HepG2 (cell line): ENCODE measurements around the gene BLVRB. TPM values are rescaled to one million over a fixed set of nuclear protein-coding genes. Genes with fewer than 3 reads are reported as not detected.

ENCODE experiments used
- FOXM1 ChIP-seq: sonication (generic); formaldehyde crosslinking; IDR thresholded peaks from 2 replicates; pipeline ENCODE4 v1.5.0; 2020; ENCODE audit warnings: missing genetic modification reagents
- HNRNPH1 ChIP-seq: fragments of 200-400 bp; formaldehyde crosslinking; optimal IDR thresholded peaks from 2 replicates; pipeline ENCODE3; 2017; ENCODE audit warnings: mild to moderate bottlenecking, low read depth, low read length
- HOXA9 ChIP-seq: sonication (generic); formaldehyde crosslinking; IDR thresholded peaks from 2 replicates; pipeline ENCODE4 v1.8.1; 2022; ENCODE audit warnings: missing genetic modification reagents, mild to moderate bottlenecking, moderate library complexity, borderline replicate concordance
- KDM2A ChIP-seq: sonication (generic); formaldehyde crosslinking; IDR thresholded peaks from 2 replicates; pipeline ENCODE4 v1.4.0; 2020; ENCODE audit warnings: low read depth, missing genetic modification reagents, borderline replicate concordance
- KDM5A ChIP-seq: fragments of 200-600 bp; sonication (generic); IDR thresholded peaks from 2 replicates; pipeline ENCODE4 v1.7.0; 2018; ENCODE audit warnings: antibody characterized with exemption, mild to moderate bottlenecking, low read length, borderline replicate concordance
- KDM5B ChIP-seq: sonication (generic); formaldehyde crosslinking; IDR thresholded peaks from 2 replicates; pipeline ENCODE4 v1.4.0; 2020; ENCODE audit warnings: missing genetic modification reagents, mild to moderate bottlenecking, borderline replicate concordance
- NFE2 ChIP-seq: sonication (generic); formaldehyde crosslinking; IDR thresholded peaks from 2 replicates; pipeline ENCODE4 v1.4.0; 2020; ENCODE audit warnings: missing genetic modification reagents
- NR3C1 ChIP-seq: sonication (generic); formaldehyde crosslinking; IDR thresholded peaks from 2 replicates; pipeline ENCODE4 v1.4.0; 2020; ENCODE audit warnings: missing genetic modification reagents
- PHB2 ChIP-seq: fragments of 450-650 bp; IDR thresholded peaks from 2 replicates; pipeline ENCODE4 v1.6.1; 2018; ENCODE audit not compliant: partially characterized antibody
- SRSF1 ChIP-seq: fragments of 200-400 bp; formaldehyde crosslinking; optimal IDR thresholded peaks from 2 replicates; pipeline ENCODE3; 2017; ENCODE audit warnings: mild to moderate bottlenecking, low read depth, low read length, moderate library complexity
- TOPORS ChIP-seq: sonication (generic); formaldehyde crosslinking; IDR thresholded peaks from 2 replicates; pipeline ENCODE4 v1.8.0; 2023; ENCODE audit warnings: mild to moderate bottlenecking, missing genetic modification reagents
- ZBTB43 ChIP-seq: sonication (generic); formaldehyde crosslinking; conservative IDR thresholded peaks from 2 replicates; pipeline ENCODE4 v1.4.0; 2020; ENCODE audit warnings: missing genetic modification reagents
- ZBTB7B ChIP-seq: sonication (generic); formaldehyde crosslinking; IDR thresholded peaks from 2 replicates; pipeline ENCODE4 v1.4.0; 2020; ENCODE audit warnings: missing genetic modification reagents
- ZNF10 ChIP-seq: sonication (generic); formaldehyde crosslinking; IDR thresholded peaks from 2 replicates; pipeline ENCODE4 v1.4.0; 2020; ENCODE audit warnings: mild to moderate bottlenecking, low read depth, missing genetic modification reagents, borderline replicate concordance
- ZNF20 ChIP-seq: sonication (generic); formaldehyde crosslinking; IDR thresholded peaks from 2 replicates; pipeline ENCODE4 v1.4.0; 2020; ENCODE audit warnings: mild to moderate bottlenecking, moderate library complexity, missing genetic modification reagents
- ZNF232 ChIP-seq: sonication (generic); formaldehyde crosslinking; IDR thresholded peaks from 2 replicates; pipeline ENCODE4 v1.4.0; 2020; ENCODE audit warnings: missing genetic modification reagents, borderline replicate concordance
- ZNF264 ChIP-seq: sonication (generic); formaldehyde crosslinking; IDR thresholded peaks from 2 replicates; pipeline ENCODE4 v1.4.0; 2020; ENCODE audit warnings: missing genetic modification reagents
- ZNF331 ChIP-seq: sonication (generic); formaldehyde crosslinking; IDR thresholded peaks from 2 replicates; pipeline ENCODE4 v1.4.0; 2020; ENCODE audit warnings: missing genetic modification reagents
- ZNF446 ChIP-seq: sonication (generic); formaldehyde crosslinking; IDR thresholded peaks from 2 replicates; pipeline ENCODE4 v1.5.0; 2020; ENCODE audit warnings: mild to moderate bottlenecking, missing genetic modification reagents
- ZNF484 ChIP-seq: sonication (generic); formaldehyde crosslinking; IDR thresholded peaks from 2 replicates; pipeline ENCODE4 v1.5.1; 2020; ENCODE audit warnings: mild to moderate bottlenecking, low read depth, missing genetic modification reagents, borderline replicate concordance
- ZNF574 ChIP-seq: sonication (generic); formaldehyde crosslinking; IDR thresholded peaks from 2 replicates; pipeline ENCODE4 v1.4.0; 2020; ENCODE audit warnings: missing genetic modification reagents
- ZNF615 ChIP-seq: sonication (generic); formaldehyde crosslinking; IDR thresholded peaks from 2 replicates; pipeline ENCODE4 v1.5.0; 2020; ENCODE audit warnings: mild to moderate bottlenecking, missing genetic modification reagents, borderline replicate concordance
- ZNF670 ChIP-seq: sonication (generic); formaldehyde crosslinking; IDR thresholded peaks from 2 replicates; pipeline ENCODE4 v1.8.0; 2022; ENCODE audit warnings: mild to moderate bottlenecking, missing genetic modification reagents, borderline replicate concordance
- polyA plus RNA-seq, 8 experiments: library from polyadenylated mRNA; depleted of rRNA in 3 of 8; stranded (reverse) in 7 of 8; unstranded in 1 of 8; fragments of >200 nt; fragmentation: Illumina TruSeq in 4 of 8; extraction: Trizol in 4 of 8; gene quantifications; 2 replicates each; pipeline versions ENCODE4 v1.2.1 to v1.2.3, GENCODE V29; 2011 to 2016; ENCODE audit warnings: low read depth in 4 of 8, missing spikeins in 1 of 8, mixed read lengths in 1 of 8; ENCODE audit not compliant: insufficient read depth in 1 of 8
- total RNA-seq, 5 experiments: library from RNA; depleted of rRNA; stranded (reverse); fragments of >200 nt; fragmentation: Illumina TruSeq; extraction: Trizol; gene quantifications; 2 replicates each; pipeline ENCODE4 v1.2.3, GENCODE V29; 2016; ENCODE audit warnings: low read depth in 1 of 5
- TF ChIP-seq, protein P1 (sequence below): sonication (generic); formaldehyde crosslinking; IDR thresholded peaks from 2 replicates; pipeline ENCODE4 v1.8.0; 2022; ENCODE audit warnings: missing genetic modification reagents, low read depth, mild to moderate bottlenecking, borderline replicate concordance

The BLVRB gene
- total and polyA plus RNA-seq, 2 of the 13 experiments (the other 11 are each of a cell fraction or from before 2014, with no cell fraction given), result 25.9 to 51.4 TPM

GRCh38 chr19:40433391-40434216 is 31.9 kb downstream of the BLVRB start (continued):
- TF ChIP-seq HOXA9 (CRISPR knock-in tag), result no peak
- TF ChIP-seq FOXM1, result no peak
- no peak for TF ChIP-seq ZNF10 (CRISPR knock-in tag)
- TF ChIP-seq ZNF484, result no peak
- no peak for TF ChIP-seq KDM5B (CRISPR knock-in tag)
- TF ChIP-seq ZBTB43 (CRISPR knock-in tag), result no peak
- no peak for TF ChIP-seq SRSF1
- TF ChIP-seq, protein P1, sequence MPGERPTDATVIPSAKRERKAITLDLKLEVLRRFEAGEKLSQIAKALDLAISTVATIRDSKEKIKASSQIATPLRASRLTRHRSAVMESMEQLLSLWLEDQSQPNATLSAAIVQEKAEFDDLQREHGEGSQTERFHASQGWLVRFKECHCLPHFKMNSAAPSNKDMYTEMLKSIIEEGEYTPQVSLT (CRISPR knock-in tag), result no peak
- TF ChIP-seq HNRNPH1, result no peak
- no peak for TF ChIP-seq ZNF615 (CRISPR knock-in tag)
- TF ChIP-seq PHB2, result no peak
- TF ChIP-seq ZNF670, result no peak
- TF ChIP-seq ZNF446 (CRISPR knock-in tag), result 0 out of 2 replicates have a peak, but pooled peaks have one; percentile 78
- TF ChIP-seq NR3C1 (CRISPR knock-in tag), result no peak
- TF ChIP-seq ZBTB7B (CRISPR knock-in tag), result no peak
- no peak for TF ChIP-seq ZNF232 (CRISPR knock-in tag)
- no peak for TF ChIP-seq NFE2
- TF ChIP-seq ZNF264 (CRISPR knock-in tag), result no peak
- TF ChIP-seq ZNF574 (CRISPR knock-in tag), result no peak; the same call in 1 of the 2 replicates
- peak; percentile 45; the same call in 1 of the 2 replicates for TF ChIP-seq ZNF20 (CRISPR knock-in tag)
- TF ChIP-seq ZNF331 (CRISPR knock-in tag), result peak; percentile 37; the same call in 1 of the 2 replicates
- TF ChIP-seq KDM5A, result no peak
- TF ChIP-seq TOPORS, result no peak
- TF ChIP-seq KDM2A (CRISPR knock-in tag), result no peak; the same call in 1 of the 2 replicates
